Lower leg skin (tissue), 3 donors: ENCODE results near the gene OR14I1.

ENCODE experiments used
- CTCF ChIP-seq, 3 donors: fragments of 450-650 bp; IDR thresholded peaks; one replicate each; pipeline ENCODE4 v1.5.1; 2016; ENCODE audit warnings: antibody characterized with exemption in 3 of 3, mild to moderate bottlenecking in 3 of 3, moderate library complexity in 2 of 3
- POLR2A ChIP-seq, 2 donors: fragments of 450-650 bp; IDR thresholded peaks; one replicate each; pipeline ENCODE4 v1.6.1; 2016 to 2017; ENCODE audit warnings: antibody characterized with exemption in 2 of 2, mild to moderate bottlenecking in 1 of 2, moderate library complexity in 1 of 2

- TF ChIP-seq POLR2A (IDR thresholded peaks at IDR 0.05): no peak
- no peak for TF ChIP-seq CTCF (IDR thresholded peaks at IDR 0.05)
Measured at GRCh38 chr1:248736977-248737376, 34.4 kb upstream of the OR14I1 start.
